GM23338 (cell line): ENCODE results near the gene PVALB. TPM values are rescaled to one million over a fixed set of nuclear protein-coding genes. Genes with fewer than 3 reads are reported as not detected.

ENCODE experiments used
- ATAC-seq: fragments of 200-7000 bp; cut with Tn5 transposase; 3 replicates; pipeline ENCODE4 v1.9.1; 2020
- DNase-seq: peaks from one replicate; pipeline ENCODE4 v3.0.0-alpha.2; 2015; ENCODE audit warnings: low spot score
- H2AFZ ChIP-seq: fragments of 200-600 bp; sonication (generic); 2 replicates; pipeline ENCODE4 v1.8.0; 2016; ENCODE audit warnings: antibody characterized with exemption, mild to moderate bottlenecking, moderate library complexity
- H3F3A ChIP-seq: fragments of 200-600 bp; sonication (generic); replicated peaks from 2 replicates; pipeline ENCODE4 v1.8.0; 2017; ENCODE audit warnings: antibody characterized with exemption, mixed run types, low read depth
- H3K27ac ChIP-seq: fragments of 200-600 bp; sonication (generic); 2 replicates; pipeline ENCODE4 v1.6.1; 2016; ENCODE audit warnings: low read depth
- H3K27me3 ChIP-seq: fragments of 200-600 bp; sonication (generic); 2 replicates; pipeline ENCODE4 v1.8.0; 2016; ENCODE audit warnings: mild to moderate bottlenecking, mixed run types, moderate library complexity; ENCODE audit not compliant: insufficient read depth
- H3K36me3 ChIP-seq: fragments of 200-600 bp; sonication (generic); 2 replicates; pipeline ENCODE4 v1.8.0; 2016; ENCODE audit warnings: mild to moderate bottlenecking; ENCODE audit not compliant: insufficient read depth
- H3K4me1 ChIP-seq: fragments of 200-600 bp; sonication (generic); 2 replicates; pipeline ENCODE4 v1.8.0; 2016; ENCODE audit warnings: mild to moderate bottlenecking, moderate library complexity; ENCODE audit not compliant: insufficient read depth
- H3K4me2 ChIP-seq: fragments of 200-600 bp; sonication (generic); 2 replicates; pipeline ENCODE4 v1.7.1; 2017; ENCODE audit warnings: mixed run types
- H3K4me3 ChIP-seq: fragments of 200-600 bp; sonication (generic); 2 replicates; pipeline ENCODE4 v1.6.1; 2016; ENCODE audit warnings: mixed run types
- H3K79me2 ChIP-seq: fragments of 200-600 bp; sonication (generic); replicated peaks from 2 replicates; pipeline ENCODE4 v1.8.0; 2017; ENCODE audit warnings: mild to moderate bottlenecking; ENCODE audit not compliant: insufficient read depth
- H3K9me2 ChIP-seq: fragments of 200-600 bp; sonication (generic); 2 replicates; pipeline ENCODE4 v1.8.0; 2017; ENCODE audit not compliant: insufficient read depth
- H4K20me1 ChIP-seq: fragments of 200-600 bp; sonication (generic); replicated peaks from 2 replicates; pipeline ENCODE4 v1.8.0; 2017; ENCODE audit warnings: mild to moderate bottlenecking; ENCODE audit not compliant: insufficient read depth
- H3K27ac Mint-ChIP-seq: 2 replicates; pipeline ENCODE4 v1.8.0; 2020; ENCODE audit warnings: inconsistent platforms, mild to moderate bottlenecking, moderate library complexity, mixed read lengths
- H3K27me3 Mint-ChIP-seq: 3 replicates; pipeline ENCODE4 v1.8.0; 2022; ENCODE audit warnings: low read depth, mild to moderate bottlenecking, moderate library complexity, mixed read lengths, inconsistent platforms; ENCODE audit not compliant: insufficient read depth, poor library complexity
- H3K36me3 Mint-ChIP-seq: 3 replicates; pipeline ENCODE4 v1.8.0; 2021; ENCODE audit warnings: low read depth, mild to moderate bottlenecking, inconsistent platforms, moderate library complexity, mixed read lengths
- H3K4me1 Mint-ChIP-seq: 3 replicates; pipeline ENCODE4 v1.8.0; 2020; ENCODE audit warnings: mild to moderate bottlenecking, inconsistent platforms, mixed read lengths
- H3K4me3 Mint-ChIP-seq: 3 replicates; pipeline ENCODE4 v1.8.0; 2021; ENCODE audit warnings: moderate library complexity, mild to moderate bottlenecking, inconsistent platforms, mixed read lengths
- H3K9me3 Mint-ChIP-seq: 3 replicates; pipeline ENCODE4 v1.8.0; 2020; ENCODE audit warnings: moderate library complexity, mild to moderate bottlenecking, inconsistent platforms, mixed read lengths
- CREB1 ChIP-seq: fragments of 250-450 bp; sonication (Bioruptor Pico); IDR thresholded peaks from 2 replicates; pipeline ENCODE4 v1.5.0; 2020; ENCODE audit warnings: low read depth, mild to moderate bottlenecking, moderate library complexity
- EZH2 ChIP-seq: fragments of 200-600 bp; sonication (generic); IDR thresholded peaks from one replicate; pipeline ENCODE4 v1.8.0; 2017; ENCODE audit warnings: antibody characterized with exemption, mild to moderate bottlenecking, low read depth; ENCODE audit not compliant: unreplicated experiment
- EZH2phosphoT487 ChIP-seq: fragments of 200-600 bp; sonication (generic); IDR thresholded peaks from one replicate; pipeline ENCODE4 v1.8.1; 2018; ENCODE audit warnings: antibody characterized with exemption; ENCODE audit not compliant: unreplicated experiment
- JUNB ChIP-seq: IDR thresholded peaks from one replicate; pipeline ENCODE4 v1.6.1; 2016; ENCODE audit warnings: antibody characterized with exemption; ENCODE audit not compliant: unreplicated experiment
- NANOG ChIP-seq: IDR thresholded peaks from 2 replicates; pipeline ENCODE4 v1.6.1; 2016; ENCODE audit warnings: antibody characterized with exemption, borderline replicate concordance
- POLR2AphosphoS5 ChIP-seq: IDR thresholded peaks from 2 replicates; pipeline ENCODE4 v1.6.1; 2016; ENCODE audit warnings: antibody characterized with exemption, low read depth
- STAT1 ChIP-seq: IDR thresholded peaks from one replicate; pipeline ENCODE4 v1.6.1; 2016; ENCODE audit warnings: antibody characterized with exemption; ENCODE audit not compliant: unreplicated experiment
- ZNF114 ChIP-seq: fragments of 250-450 bp; sonication (Bioruptor Pico); IDR thresholded peaks from 2 replicates; pipeline ENCODE4 v1.5.0; 2020; ENCODE audit warnings: mild to moderate bottlenecking, moderate library complexity
- ZNF331 ChIP-seq: fragments of 250-450 bp; sonication (Bioruptor Pico); IDR thresholded peaks from 2 replicates; pipeline ENCODE4 v1.5.0; 2020; ENCODE audit warnings: low read depth, mild to moderate bottlenecking, moderate library complexity
- polyA plus RNA-seq: library from polyadenylated mRNA; unstranded; fragments of >200 nt; fragmentation: Nextera tagmentation; extraction: Ambion mirVana; gene quantifications from 2 replicates; pipeline ENCODE4 v1.2.1, GENCODE V29; 2016
- total RNA-seq: library from RNA; depleted of rRNA; stranded (reverse); fragments of >200 nt; shearing (Covaris generic); gene quantifications from 2 replicates; pipeline ENCODE4 v1.2.3, GENCODE V29; 2014
- TF ChIP-seq, protein P1 (sequence below): fragments of 250-450 bp; sonication (Bioruptor Pico); IDR thresholded peaks from 2 replicates; pipeline ENCODE4 v1.5.0; 2020; ENCODE audit warnings: mild to moderate bottlenecking, moderate library complexity
- TF ChIP-seq, protein P2 (sequence below): IDR thresholded peaks from 2 replicates; pipeline ENCODE4 v1.6.1; 2016; ENCODE audit warnings: antibody characterized with exemption
- TF ChIP-seq, protein P3 (sequence below): IDR thresholded peaks from one replicate; pipeline ENCODE4 v1.6.1; 2018; ENCODE audit warnings: antibody characterized with exemption; ENCODE audit not compliant: unreplicated experiment
- TF ChIP-seq, protein P4 (sequence below), 2 experiments: fragments of 200-600 bp in 1 of 2; sonication (generic) in 1 of 2; conservative IDR thresholded peaks; 2 replicates each; pipeline versions ENCODE4 v1.5.1 to v1.6.1; 2016 to 2017; ENCODE audit warnings: antibody characterized with exemption in 2 of 2, low read depth in 2 of 2, mild to moderate bottlenecking in 2 of 2, moderate library complexity in 1 of 2

PVALB gene
- total and polyA plus RNA-seq, 2 experiments from 2014 or later, result 7.9 TPM; not detected in 1

DNA sequence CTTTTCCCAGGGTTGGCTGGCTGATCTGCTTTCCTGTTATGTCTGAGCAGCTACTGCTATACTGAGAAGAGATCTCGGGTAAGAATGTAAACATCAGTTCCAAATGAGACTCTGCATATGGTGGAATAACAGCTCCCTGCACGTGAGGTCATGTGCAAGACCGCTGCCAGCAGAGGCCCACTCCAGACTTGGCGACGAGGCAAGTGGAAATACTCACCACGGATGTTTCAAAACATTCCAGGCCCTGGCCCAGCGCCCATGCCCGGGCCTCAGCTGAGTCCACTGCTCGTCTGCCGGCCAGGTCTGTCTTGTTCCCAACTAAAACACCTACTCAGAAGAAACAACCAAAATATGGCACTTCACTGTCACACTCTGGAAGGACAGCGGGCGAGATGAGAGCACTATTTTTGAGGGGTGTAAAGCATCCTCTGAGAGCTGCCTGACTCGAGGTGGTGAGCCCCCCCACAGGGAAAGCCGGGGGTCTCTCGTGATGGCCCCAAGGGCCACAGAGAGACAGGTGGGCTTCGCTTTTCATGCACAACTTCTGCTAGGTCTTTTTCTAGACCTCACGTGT, 54.1 kb downstream of the PVALB start:
- Mint-ChIP-seq H3K27ac (no peak overlapping the region), H3K27me3 (peaks cover 6% of the 10 kb centered on the region), H3K4me1 (peaks cover 14% of the 10 kb centered on the region), H3K4me3 (no peak overlapping the region), H3K9me3 (no peaks in the 10 kb centered on the region), H3K36me3 (peaks cover 27% of the 10 kb centered on the region)
- ATAC-seq, result no peak
- Histone ChIP-seq H4K20me1 (no peaks in the 10 kb centered on the region; the same call in 1 of the 2 replicates), H3K4me1 (no peaks in the 10 kb centered on the region), H3K27me3 (no peaks in the 10 kb centered on the region), H3K36me3 (no peaks in the 10 kb centered on the region), H3K4me3 (no peak overlapping the region), H3F3A (no peaks in the 10 kb centered on the region), H3K27ac (no peak overlapping the region), H3K4me2 (no peak overlapping the region), H3K79me2 (no peaks in the 10 kb centered on the region), H3K9me2 (no peaks in the 10 kb centered on the region), H2AFZ (no peak overlapping the region)
- TF ChIP-seq, protein P1, sequence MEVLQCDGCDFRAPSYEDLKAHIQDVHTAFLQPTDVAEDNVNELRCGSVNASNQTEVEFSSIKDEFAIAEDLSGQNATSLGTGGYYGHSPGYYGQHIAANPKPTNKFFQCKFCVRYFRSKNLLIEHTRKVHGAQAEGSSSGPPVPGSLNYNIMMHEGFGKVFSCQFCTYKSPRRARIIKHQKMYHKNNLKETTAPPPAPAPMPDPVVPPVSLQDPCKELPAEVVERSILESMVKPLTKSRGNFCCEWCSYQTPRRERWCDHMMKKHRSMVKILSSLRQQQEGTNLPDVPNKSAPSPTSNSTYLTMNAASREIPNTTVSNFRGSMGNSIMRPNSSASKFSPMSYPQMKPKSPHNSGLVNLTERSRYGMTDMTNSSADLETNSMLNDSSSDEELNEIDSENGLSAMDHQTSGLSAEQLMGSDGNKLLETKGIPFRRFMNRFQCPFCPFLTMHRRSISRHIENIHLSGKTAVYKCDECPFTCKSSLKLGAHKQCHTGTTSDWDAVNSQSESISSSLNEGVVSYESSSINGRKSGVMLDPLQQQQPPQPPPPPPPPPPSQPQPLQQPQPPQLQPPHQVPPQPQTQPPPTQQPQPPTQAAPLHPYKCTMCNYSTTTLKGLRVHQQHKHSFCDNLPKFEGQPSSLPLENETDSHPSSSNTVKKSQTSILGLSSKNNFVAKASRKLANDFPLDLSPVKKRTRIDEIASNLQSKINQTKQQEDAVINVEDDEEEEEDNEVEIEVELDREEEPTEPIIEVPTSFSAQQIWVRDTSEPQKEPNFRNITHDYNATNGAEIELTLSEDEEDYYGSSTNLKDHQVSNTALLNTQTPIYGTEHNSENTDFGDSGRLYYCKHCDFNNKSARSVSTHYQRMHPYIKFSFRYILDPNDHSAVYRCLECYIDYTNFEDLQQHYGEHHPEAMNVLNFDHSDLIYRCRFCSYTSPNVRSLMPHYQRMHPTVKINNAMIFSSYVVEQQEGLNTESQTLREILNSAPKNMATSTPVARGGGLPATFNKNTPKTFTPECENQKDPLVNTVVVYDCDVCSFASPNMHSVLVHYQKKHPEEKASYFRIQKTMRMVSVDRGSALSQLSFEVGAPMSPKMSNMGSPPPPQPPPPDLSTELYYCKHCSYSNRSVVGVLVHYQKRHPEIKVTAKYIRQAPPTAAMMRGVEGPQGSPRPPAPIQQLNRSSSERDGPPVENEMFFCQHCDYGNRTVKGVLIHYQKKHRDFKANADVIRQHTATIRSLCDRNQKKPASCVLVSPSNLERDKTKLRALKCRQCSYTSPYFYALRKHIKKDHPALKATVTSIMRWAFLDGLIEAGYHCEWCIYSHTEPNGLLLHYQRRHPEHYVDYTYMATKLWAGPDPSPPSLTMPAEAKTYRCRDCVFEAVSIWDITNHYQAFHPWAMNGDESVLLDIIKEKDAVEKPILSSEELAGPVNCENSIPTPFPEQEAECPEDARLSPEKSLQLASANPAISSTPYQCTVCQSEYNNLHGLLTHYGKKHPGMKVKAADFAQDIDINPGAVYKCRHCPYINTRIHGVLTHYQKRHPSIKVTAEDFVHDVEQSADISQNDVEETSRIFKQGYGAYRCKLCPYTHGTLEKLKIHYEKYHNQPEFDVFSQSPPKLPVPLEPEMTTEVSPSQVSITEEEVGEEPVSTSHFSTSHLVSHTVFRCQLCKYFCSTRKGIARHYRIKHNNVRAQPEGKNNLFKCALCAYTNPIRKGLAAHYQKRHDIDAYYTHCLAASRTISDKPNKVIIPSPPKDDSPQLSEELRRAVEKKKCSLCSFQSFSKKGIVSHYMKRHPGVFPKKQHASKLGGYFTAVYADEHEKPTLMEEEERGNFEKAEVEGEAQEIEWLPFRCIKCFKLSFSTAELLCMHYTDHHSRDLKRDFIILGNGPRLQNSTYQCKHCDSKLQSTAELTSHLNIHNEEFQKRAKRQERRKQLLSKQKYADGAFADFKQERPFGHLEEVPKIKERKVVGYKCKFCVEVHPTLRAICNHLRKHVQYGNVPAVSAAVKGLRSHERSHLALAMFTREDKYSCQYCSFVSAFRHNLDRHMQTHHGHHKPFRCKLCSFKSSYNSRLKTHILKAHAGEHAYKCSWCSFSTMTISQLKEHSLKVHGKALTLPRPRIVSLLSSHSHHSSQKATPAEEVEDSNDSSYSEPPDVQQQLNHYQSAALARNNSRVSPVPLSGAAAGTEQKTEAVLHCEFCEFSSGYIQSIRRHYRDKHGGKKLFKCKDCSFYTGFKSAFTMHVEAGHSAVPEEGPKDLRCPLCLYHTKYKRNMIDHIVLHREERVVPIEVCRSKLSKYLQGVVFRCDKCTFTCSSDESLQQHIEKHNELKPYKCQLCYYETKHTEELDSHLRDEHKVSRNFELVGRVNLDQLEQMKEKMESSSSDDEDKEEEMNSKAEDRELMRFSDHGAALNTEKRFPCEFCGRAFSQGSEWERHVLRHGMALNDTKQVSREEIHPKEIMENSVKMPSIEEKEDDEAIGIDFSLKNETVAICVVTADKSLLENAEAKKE (CRISPR knock-in tag), result no peak
- no peak for TF ChIP-seq ZNF114 (CRISPR knock-in tag)
- TF ChIP-seq EZH2phosphoT487, result no peak
- no peak for TF ChIP-seq CREB1
- TF ChIP-seq, protein P2, sequence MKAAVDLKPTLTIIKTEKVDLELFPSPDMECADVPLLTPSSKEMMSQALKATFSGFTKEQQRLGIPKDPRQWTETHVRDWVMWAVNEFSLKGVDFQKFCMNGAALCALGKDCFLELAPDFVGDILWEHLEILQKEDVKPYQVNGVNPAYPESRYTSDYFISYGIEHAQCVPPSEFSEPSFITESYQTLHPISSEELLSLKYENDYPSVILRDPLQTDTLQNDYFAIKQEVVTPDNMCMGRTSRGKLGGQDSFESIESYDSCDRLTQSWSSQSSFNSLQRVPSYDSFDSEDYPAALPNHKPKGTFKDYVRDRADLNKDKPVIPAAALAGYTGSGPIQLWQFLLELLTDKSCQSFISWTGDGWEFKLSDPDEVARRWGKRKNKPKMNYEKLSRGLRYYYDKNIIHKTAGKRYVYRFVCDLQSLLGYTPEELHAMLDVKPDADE, result no peak
- TF ChIP-seq NANOG, result no peak
- TF ChIP-seq, protein P3, sequence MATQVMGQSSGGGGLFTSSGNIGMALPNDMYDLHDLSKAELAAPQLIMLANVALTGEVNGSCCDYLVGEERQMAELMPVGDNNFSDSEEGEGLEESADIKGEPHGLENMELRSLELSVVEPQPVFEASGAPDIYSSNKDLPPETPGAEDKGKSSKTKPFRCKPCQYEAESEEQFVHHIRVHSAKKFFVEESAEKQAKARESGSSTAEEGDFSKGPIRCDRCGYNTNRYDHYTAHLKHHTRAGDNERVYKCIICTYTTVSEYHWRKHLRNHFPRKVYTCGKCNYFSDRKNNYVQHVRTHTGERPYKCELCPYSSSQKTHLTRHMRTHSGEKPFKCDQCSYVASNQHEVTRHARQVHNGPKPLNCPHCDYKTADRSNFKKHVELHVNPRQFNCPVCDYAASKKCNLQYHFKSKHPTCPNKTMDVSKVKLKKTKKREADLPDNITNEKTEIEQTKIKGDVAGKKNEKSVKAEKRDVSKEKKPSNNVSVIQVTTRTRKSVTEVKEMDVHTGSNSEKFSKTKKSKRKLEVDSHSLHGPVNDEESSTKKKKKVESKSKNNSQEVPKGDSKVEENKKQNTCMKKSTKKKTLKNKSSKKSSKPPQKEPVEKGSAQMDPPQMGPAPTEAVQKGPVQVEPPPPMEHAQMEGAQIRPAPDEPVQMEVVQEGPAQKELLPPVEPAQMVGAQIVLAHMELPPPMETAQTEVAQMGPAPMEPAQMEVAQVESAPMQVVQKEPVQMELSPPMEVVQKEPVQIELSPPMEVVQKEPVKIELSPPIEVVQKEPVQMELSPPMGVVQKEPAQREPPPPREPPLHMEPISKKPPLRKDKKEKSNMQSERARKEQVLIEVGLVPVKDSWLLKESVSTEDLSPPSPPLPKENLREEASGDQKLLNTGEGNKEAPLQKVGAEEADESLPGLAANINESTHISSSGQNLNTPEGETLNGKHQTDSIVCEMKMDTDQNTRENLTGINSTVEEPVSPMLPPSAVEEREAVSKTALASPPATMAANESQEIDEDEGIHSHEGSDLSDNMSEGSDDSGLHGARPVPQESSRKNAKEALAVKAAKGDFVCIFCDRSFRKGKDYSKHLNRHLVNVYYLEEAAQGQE, result no peak
- TF ChIP-seq STAT1, result no peak
- TF ChIP-seq JUNB, result no peak
- TF ChIP-seq EZH2, result no peak
- TF ChIP-seq POLR2AphosphoS5, result no peak
- no peak for TF ChIP-seq ZNF331 (CRISPR knock-in tag)
- TF ChIP-seq, protein P4, sequence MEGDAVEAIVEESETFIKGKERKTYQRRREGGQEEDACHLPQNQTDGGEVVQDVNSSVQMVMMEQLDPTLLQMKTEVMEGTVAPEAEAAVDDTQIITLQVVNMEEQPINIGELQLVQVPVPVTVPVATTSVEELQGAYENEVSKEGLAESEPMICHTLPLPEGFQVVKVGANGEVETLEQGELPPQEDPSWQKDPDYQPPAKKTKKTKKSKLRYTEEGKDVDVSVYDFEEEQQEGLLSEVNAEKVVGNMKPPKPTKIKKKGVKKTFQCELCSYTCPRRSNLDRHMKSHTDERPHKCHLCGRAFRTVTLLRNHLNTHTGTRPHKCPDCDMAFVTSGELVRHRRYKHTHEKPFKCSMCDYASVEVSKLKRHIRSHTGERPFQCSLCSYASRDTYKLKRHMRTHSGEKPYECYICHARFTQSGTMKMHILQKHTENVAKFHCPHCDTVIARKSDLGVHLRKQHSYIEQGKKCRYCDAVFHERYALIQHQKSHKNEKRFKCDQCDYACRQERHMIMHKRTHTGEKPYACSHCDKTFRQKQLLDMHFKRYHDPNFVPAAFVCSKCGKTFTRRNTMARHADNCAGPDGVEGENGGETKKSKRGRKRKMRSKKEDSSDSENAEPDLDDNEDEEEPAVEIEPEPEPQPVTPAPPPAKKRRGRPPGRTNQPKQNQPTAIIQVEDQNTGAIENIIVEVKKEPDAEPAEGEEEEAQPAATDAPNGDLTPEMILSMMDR (conservative IDR thresholded peaks at IDR 0.05; ENCODE audit: low read depth in 2 of 2), result no peak
- DNase-seq, result no peak
